NCI-H2107 (cell line): ENCODE results near the gene RAB19.
"Not testable (repeated sequence)": the region's sequence is repeated elsewhere in the genome, so short reads cannot be mapped to it uniquely, and the experiment has no call there.

Experiments used
- DNase-seq: peaks from one replicate; lab custom pipeline; 2025; lab: John Stamatoyannopoulos, UW

Gene RAB19

DNA sequence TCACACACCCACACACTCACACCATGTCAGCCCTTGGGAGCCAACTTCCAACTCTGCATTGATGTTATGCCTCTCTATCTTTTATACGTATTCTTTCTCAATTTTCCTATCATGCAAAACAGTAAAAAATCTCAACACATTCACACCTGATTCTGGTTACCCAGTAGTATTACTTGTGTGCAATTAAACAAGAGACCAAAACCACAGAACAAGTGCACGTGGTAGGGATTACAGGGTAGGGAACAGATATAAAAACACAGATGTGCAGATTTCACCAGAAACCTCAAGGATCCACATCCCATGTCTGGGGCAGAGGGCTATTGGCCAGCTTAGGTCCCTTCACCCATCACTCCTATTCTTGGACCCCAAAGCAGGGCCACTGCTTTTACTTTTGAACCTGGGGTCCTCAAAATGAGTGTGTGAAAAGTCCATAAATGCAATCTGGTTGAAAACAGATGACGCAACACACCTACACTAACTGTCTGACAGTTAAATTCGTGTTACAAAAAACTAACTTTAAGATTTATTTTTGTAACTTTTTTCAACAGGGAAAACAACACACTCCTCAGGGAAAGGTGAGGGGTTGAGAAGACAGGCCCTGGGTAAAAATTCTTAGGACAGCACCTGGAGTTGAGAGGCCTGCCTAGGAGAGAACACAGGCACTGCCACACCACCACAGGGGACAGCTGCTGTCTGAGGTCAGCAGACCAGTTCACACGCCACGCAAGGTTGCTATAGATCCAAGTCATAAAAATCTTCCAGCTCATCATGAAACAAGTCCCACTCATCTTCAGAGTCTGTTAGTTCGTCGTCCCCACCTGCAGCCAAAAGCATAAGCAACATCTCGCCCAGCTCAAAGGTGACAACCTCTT, 50.2 kb downstream of the RAB19 start:
- DNase-seq: not testable (repeated sequence)

DNA sequence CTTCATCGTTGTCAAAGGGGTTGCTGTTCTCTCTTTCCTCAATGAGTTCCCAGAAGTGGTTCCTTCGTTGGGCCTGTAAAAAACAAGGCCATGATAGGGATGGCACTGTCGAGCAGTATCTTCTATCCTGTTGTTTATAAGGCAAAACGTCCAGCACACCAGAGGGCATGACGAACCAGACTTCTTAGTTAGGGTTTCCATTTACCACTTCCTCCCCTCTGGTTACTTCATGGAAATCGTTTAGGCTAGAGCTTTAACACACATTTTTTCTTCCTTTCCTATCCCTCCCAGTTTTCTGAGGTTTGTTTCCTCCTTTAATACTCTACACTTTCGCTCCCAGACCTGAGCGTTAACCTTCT, 50.8 kb downstream of the RAB19 start:
- DNase-seq: no peak

- no peak for DNase-seq
Observed at GRCh38 chr7:140455743-140456142, 51.9 kb downstream of the RAB19 start.

GRCh38 chr7:140456551-140457051, 52.7 kb downstream of the RAB19 start:
- DNase-seq: no peak

- DNase-seq: no peak
Observed at GRCh38 chr7:140458201-140458600, 54.3 kb downstream of the RAB19 start.

DNA sequence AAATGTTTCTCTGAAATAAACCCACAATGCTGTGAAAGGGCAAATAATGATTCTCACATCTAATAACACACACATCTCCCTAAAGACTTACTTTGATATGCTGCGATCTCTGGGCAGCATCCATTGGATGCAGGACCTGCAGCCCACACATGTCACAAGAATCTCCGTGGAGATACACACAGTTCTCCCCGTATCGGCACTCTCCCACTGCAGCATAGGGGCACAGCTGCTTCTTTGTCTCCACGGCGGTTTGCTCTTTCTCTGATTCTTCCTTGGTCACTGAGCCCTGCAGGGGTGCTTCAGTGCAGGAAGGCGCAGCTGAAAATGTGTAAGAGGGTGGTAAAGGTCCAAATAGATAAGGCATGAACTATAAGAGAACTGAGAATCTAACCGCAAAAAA, 55.1 kb downstream of the RAB19 start:
- DNase-seq: no peak

GRCh38 chr7:140463111-140463510, 59.3 kb downstream of the RAB19 start:
- no peak for DNase-seq

GRCh38 chr7:140475747-140476333, 72.0 kb downstream of the RAB19 start:
- DNase-seq: peak; percentile 31

GRCh38 chr7:140476698-140477261, 72.9 kb downstream of the RAB19 start:
- no peak for DNase-seq
